GM18499 (cell line): ENCODE results near the gene OR2A14.
"Not testable (repeated sequence)": the region's sequence is repeated elsewhere in the genome, so short reads cannot be mapped to it uniquely, and the experiment has no call there.

ENCODE experiments used
- ATAC-seq: cut with Tn5 transposase; IDR thresholded peaks from one replicate; pipeline ENCODE4 v1.9.1; 2021; ENCODE audit warnings: moderate number of reproducible peaks; ENCODE audit not compliant: insufficient read depth, unreplicated experiment

The OR2A14 gene, protein sequence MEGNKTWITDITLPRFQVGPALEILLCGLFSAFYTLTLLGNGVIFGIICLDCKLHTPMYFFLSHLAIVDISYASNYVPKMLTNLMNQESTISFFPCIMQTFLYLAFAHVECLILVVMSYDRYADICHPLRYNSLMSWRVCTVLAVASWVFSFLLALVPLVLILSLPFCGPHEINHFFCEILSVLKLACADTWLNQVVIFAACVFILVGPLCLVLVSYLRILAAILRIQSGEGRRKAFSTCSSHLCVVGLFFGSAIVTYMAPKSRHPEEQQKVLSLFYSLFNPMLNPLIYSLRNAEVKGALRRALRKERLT

DNA sequence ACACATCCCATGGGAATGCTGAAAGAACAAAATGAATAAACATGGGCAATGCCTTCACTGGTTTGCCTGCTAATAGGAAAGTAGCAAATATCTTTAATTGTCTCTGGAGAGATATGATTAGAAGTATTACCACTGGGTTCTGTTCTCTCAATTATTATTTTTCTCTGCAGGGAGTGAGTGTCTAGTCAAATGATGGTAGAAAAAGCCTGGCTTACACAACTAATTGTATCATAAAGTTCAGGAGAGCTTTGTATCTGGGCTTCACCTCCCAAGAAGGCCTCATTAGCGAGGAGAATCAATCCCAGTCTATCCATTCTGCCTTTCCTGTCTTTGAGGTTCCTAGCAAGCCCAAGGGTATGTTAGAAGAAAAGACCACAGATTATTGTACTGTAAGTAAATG lies at the start of gene OR2A14:
OR2A14 (plus strand) TSS at position 301 of the 400 bp plus-strand sequence. CDS start 5,937 bp downstream, outside the sequence.
- no peak for ATAC-seq

DNA sequence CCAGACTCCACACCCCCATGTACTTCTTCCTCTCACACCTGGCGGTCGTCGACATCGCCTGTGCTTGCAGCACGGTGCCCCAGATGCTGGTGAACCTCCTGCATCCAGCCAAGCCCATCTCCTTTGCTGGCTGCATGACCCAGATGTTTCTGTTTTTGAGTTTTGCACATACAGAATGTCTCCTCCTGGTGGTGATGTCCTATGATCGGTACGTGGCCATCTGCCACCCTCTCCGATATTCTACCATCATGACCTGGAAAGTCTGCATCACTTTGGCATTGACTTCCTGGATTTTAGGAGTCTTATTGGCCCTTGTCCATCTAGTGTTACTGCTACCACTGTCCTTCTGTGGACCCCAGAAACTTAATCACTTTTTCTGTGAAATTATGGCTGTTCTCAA lies 48.6 kb upstream of the OR2A14 start:
- ATAC-seq = no peak

DNA sequence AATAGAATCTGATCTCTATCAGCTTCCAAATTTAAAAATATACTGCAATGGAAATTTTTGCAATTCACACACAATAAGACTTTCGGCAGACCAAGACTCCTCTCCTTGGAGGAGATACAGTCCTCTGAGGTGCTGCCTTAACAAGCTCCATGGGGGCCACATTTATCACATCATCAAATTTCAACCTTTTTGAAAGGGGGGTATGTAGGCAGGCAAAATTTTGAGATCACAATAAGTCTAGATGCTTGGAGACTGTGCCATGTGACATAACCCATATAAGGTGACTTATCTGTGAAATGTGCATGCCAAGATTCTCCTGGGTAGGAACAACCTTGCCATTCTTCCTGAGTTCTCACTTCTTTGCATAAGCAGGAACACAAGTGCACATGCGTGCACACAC lies 37.0 kb upstream of the OR2A14 start, which contains the start of gene OR2A12:
OR2A12 (plus strand) TSS at position 301 of the 400 bp plus-strand sequence. CDS start 8,830 bp downstream, outside the sequence.
- no peak for ATAC-seq

DNA sequence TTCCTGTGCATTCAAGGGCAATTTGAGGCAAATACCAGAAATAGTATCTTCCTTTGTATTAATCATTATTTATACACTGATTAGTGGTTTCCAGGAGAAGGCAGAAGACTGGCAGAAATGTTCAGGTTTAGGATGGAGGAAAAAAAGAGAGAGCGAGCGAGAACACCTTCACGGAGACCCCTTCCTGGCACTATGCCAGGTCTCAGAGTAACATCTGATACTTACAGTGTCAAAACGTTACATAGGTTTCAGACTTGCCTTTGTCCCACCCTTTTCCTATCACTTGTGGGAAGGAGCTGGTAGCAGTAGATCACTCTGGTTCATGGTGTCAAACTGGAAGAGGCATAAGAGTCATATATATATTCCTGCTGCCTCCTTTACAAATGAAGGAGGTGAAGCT lies 36.2 kb upstream of the OR2A14 start:
- no peak for ATAC-seq

DNA sequence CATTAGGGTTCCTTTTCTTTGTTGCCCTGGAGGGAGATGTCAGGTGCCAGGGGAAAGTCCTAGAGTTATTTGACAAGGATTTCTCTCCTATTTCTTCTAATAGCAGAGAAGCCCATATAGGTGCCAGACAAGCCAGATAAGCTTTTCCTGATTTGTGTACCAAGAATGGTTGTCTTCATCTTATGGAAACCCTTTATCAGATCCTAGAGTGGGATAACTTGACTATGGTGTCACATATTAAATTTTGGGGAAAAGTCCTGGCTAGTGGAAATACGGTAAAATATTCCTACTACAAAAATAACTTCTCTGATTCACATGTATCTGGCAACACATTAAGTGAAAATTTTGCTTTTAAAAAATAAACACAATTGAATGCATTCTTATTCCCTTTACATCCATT lies 35.7 kb upstream of the OR2A14 start:
- ATAC-seq = no peak

DNA sequence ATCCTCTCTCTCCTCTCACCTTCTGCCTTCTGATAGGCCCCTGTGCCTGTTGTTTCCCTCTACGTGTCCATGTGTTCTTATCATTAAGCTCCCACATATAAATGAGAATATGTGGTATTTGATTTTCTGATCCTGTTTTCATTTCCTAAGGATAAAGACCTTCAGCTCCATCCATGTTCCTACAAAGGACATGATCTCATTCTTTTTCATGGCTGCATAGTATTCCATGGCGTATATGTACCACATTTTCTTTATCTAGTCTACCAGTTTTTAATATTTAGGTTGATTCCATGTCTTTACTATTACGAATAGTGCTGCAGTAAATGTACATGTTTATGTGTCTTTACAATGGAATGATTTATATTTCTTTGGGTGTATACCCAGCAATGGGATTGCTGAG lies 32.3 kb upstream of the OR2A14 start:
- ATAC-seq = no peak

DNA sequence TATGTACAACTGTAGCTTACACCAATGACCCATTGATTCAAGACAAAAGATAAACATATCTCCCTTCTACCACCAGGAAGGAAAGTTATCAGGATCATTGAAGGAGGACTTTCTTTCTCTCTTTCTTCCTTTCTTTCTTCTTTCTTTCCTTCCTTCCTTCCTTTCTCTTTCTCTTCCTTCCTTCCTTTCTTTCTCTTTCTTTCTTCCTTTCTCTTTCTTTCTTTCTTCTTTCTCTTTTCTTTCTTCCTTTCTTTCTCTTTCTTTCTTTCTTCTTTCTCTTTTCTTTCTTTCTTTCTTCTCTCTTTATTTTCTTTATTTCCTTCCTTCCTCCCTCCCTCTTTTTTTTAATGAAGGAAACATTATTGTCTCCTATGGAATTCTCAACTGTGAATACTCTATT lies 24.2 kb upstream of the OR2A14 start:
- no peak for ATAC-seq

DNA sequence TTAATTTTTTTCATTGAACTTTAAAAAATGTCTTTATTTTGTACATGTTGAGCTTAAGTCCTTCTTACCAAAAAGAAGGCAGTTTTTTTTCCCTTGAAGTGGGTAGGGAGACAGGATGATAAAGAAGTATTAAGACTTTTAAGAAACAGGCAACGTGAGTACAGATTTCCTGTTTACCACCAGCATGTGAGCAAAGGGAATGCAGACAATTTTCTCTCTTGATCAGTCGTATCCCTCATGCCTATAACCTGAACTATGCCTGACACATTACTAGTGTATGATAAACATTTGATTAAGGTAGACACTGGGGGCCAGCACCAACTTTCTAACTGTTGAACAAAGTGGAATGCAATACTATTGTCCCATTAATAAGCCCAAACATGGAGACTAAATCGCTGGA lies 22.4 kb upstream of the OR2A14 start:
- no peak for ATAC-seq

DNA sequence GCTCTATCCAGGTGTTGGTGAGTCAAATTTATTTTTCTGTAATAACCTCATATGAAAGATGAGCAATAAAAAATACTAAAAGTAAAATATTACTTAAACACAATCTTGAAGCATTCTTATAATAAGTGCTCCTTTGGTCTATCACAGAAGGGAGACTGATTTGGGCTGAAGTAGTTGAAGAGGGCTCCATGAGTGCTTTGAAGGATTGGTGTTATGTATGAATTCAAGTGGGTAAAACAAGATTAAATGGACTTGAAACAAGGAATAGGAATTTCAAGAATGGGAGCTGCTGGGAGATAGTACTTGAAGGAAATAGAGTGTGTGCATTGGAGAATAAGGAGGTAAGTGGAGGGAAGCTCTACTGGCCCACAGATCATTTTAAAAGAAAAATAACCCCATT lies 20.9 kb upstream of the OR2A14 start:
- ATAC-seq = no peak

DNA sequence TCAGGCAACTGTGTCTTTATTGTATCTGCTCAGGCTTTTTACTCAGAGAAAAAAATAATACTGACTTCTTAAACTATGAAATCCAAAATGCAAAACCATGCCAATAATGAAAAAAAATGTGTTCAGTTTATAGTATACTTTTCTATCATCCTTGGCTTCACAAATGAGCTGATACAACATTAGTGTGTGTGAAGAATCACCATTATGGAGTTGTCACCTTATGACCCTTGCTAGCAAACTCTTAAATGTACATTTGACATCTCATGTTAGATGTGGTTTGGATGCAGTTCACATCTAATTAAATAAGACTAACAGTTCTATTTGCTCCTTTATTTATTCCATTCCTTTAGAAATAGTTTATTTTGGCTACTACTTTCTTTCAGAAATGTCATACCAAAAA lies 17.8 kb upstream of the OR2A14 start:
- no peak for ATAC-seq

DNA sequence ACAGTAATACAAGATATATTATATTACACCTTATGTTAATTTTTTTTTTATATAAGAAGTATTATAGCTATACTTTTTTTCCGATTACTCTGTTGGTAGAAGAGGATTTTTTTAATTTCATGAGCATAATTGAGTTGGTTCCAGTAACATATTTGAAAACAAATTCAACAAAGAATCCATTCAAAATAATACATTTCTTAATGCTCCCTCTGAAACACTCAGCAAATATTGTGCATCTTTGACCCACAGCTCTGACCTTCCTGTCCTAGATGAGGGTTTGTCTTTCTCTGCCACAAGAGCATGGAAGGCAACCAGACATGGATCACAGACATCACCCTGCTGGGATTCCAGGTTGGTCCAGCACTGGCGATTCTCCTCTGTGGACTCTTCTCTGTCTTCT lies 13.7 kb upstream of the OR2A14 start, which contains the start of gene OR2A2:
OR2A2 (plus strand) TSS at position 301 of the 400 bp plus-strand sequence; CDS start at position 301, 0 bp downstream.
- ATAC-seq = no peak

DNA sequence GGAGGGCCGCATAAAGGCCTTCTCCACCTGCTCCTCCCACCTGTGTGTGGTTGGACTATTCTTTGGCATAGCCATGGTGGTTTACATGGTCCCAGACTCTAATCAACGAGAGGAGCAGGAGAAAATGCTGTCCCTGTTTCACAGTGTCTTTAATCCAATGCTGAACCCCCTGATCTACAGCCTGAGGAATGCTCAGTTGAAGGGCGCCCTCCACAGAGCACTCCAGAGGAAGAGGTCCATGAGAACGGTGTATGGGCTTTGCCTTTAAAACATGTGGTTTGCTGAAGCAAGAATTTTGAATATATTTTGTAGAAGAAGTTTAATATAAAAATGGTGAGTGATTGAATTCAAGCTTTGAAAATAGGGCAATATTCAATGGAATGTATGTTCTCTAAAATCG lies 12.7 kb upstream of the OR2A14 start:
- ATAC-seq = no peak

DNA sequence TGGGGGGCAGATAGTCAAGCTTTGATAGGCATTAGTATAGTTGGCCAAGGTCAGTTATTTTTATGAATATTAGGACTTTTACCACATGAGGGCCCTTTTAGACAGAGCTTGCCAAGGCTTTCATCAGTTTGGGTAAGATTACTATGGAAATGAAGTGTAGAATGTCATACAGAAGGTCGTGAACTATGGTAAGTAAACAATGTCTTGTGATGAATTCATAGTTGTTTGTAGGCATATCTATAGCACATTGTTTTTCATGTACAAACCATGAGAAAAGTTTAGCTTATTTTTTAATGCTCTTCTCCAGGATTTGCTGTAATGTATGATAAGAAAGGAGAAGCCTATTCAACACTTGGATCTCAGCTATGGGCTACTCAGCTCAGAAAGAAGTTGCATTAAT lies 9.3 kb upstream of the OR2A14 start:
- no peak for ATAC-seq

DNA sequence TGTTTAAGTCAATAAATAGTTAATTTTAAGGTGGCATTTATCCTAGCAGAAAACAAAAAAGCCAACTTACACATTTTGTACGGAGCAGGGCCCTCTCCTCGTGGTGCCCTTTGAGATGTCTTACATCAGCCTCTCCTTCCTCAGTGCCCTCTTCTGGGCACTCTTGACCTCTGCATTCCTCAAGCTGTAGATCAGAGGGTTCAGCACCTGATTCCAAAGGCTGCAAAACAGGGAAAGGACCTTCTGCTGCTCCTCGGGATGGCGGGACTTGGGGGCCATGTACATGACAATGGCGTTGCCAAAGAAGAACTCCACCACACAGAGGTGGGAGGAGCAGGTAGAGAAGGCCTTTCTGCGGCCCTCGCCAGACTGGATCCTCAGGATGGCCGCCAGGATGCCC lies 4.6 kb upstream of the OR2A14 start:
- ATAC-seq = no peak

DNA sequence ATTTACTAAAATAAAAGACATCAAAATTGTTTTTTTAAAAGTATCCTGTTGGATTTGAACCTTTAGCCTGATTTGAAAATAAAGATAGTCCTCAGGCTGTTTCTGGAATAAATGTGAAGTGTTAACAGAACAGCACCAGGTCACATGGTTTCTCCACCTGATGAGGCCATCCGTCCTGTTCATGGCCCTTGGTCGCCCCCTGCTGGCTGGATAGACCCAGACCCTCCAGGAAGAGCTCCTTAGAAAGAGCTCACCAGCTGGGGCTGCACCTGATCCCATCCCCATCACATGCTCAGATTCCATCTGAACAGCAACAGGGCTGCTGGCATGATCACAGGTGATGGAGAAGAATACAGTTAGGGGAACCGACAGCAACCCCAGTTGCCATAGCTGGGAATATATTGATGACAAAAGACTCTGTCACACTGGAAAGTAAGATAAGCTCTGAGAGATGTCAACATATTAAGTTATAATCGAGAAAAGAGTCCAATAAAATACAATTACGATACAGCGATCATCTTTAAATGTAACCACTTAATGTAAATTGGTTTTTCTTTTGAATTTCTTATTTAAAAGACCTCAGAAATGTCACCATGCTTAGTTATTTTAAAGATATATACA lies 4.8 kb downstream of the OR2A14 start:
- peak; percentile 95 for ATAC-seq

DNA sequence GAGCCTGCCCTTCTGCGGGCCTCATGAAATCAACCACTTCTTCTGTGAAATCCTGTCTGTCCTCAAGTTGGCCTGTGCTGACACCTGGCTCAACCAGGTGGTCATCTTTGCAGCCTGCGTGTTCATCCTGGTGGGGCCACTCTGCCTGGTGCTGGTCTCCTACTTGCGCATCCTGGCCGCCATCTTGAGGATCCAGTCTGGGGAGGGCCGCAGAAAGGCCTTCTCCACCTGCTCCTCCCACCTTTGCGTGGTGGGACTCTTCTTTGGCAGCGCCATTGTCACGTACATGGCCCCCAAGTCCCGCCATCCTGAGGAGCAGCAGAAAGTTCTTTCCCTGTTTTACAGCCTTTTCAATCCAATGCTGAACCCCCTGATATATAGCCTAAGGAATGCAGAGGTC lies 6.6 kb downstream of the OR2A14 start:
- not testable (repeated sequence) for ATAC-seq

DNA sequence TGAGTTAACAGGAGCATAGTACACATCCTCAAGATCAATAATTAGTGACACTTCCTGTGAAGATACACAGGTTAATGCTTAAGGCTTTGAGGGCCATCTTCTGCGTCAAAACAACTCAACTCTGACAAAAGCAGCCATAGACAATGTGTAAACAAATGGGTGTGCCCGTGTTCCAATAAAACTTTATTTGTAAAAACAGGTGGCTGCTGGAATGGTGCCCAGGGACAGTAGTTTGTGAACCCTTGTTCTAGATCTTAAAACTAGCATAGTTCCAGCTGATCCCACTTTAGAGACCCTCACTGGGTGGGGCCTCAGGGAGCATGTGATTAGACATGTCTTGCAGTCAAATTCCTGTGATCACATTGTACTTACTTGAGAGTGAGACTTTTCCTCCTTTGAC lies 7.8 kb downstream of the OR2A14 start:
- no peak for ATAC-seq

DNA sequence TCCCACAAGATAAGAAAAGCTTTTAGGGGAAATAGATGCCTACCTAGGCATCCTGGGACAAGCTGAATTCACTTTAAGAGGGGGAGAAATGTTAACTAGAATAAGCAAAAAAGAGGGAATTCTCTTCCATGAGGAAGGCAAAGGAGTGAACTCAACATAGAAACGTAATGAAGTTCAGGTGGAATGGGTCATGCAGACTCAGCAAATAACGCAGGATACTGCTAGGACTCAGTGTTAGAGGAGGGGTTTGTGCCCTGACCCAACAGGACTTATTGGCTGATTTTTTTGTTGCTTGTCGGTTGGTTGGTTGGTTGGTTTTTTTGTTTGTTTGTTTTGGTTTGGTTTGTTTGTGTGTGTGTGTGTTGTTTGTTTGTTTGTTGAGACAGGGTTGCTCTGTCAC lies 9.3 kb downstream of the OR2A14 start:
- ATAC-seq = no peak

DNA sequence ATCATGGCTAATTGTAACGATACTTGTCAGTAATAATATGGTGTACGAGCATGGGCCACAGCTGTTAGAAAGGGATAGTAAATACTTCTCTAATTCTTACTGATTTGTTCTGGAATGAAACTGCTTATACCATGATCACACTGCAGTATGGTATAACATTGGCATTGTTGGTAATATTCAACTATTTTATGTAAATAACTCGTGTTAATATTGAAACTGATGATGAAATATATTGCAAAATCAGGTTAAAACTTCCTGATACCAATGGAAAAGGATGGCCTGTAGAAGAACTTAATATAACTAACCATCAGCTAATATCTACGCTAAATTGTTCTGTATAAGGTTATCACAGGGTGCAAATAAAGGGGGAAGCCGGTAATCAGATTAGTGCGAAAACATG lies 10.3 kb downstream of the OR2A14 start:
- no peak for ATAC-seq

DNA sequence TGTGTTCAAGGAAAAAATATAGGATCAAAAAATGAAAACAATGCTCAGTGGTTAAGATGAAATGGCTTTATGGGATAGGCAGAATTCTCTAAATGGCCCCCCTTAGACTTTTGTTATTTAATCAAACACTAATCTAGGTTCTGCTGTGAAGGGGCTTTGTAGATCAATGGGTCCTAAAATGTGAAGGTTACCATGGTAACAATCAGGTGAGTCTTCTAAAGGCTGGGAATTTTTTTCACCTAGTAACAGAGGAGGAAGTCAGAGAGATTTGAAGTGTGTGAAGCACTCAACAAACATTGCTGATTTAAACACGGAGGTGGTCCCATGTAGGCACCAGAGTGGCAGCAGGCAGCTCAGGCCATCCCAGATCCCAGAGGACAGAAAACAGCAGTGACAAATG lies 11.1 kb downstream of the OR2A14 start:
- ATAC-seq = no peak

DNA sequence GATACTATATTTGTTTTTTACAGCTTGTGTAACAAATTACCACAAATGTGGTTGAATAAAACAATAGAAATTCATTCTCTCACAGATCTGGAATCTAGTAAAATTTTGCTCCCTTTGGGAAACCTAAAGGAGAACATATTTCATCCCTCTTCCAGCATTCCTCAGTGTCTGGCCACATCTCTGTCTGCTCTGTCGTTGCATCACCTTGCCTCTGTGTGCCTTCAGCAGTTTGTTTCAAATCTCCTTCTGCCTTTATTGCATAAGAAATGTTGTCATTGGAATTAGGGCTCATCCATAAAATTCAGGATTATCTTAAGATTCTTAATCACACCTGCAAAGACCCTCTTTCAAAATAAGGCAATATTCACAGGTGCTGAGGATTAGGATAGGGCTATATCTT lies 14.5 kb downstream of the OR2A14 start:
- no peak for ATAC-seq

DNA sequence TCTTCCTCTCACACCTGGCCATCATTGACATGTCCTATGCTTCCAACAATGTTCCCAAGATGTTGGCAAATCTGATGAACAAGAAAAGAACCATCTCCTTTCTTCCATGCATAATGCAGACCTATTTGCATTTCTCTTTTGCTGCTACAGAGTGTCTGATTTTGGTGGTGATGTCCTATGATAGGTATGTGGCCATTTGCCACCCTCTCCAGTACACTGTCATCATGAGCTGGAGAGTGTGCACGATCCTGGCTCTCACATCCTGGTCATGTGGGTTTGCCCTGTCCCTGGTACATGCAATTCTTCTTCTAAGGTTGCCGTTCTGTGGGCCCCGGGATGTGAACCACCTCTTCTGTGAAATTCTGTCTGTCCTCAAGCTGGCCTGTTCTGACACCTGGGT lies 19.2 kb downstream of the OR2A14 start:
- ATAC-seq = no peak
